Effector CD4-positive, alpha-beta T cell (primary cell): ENCODE results near the gene UBXN11.
"Not testable (repeated sequence)": the region's sequence is repeated elsewhere in the genome, so short reads cannot be mapped to it uniquely, and the experiment has no call there.

Source experiments
- DNase-seq: peaks from one replicate; pipeline ENCODE4 v3.0.0-alpha.2; 2020

Gene UBXN11

DNA sequence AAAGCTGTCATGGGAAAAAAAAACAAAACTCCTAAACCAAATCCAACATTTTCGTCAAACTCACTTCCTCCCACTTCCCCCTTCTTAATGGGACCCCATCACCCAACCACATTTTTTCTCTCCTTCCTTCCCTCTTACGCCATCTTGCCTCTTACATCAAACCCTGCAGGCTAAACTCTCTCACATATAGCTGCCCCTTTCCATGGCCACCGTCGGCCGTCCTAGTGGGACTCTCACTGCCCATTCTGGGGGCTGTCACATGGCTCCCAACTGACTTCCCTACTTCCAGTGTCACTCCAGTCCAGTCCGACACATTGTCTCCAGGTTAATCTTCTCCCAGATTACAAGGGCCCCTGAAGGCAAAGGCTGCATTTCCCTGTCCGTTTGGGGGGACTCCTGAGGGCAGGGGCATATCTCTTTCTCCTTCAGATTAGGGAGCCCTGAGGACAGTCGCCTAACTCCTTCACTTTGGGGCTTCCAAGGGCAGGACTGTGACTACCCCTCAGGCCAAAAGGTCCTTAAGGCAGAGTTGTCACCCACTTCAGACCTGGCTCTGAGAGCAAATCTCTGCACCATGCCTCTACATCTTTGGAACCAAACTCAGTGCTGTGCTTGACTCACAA is 658 bp downstream of the UBXN11 start:
- no peak for DNase-seq

DNA sequence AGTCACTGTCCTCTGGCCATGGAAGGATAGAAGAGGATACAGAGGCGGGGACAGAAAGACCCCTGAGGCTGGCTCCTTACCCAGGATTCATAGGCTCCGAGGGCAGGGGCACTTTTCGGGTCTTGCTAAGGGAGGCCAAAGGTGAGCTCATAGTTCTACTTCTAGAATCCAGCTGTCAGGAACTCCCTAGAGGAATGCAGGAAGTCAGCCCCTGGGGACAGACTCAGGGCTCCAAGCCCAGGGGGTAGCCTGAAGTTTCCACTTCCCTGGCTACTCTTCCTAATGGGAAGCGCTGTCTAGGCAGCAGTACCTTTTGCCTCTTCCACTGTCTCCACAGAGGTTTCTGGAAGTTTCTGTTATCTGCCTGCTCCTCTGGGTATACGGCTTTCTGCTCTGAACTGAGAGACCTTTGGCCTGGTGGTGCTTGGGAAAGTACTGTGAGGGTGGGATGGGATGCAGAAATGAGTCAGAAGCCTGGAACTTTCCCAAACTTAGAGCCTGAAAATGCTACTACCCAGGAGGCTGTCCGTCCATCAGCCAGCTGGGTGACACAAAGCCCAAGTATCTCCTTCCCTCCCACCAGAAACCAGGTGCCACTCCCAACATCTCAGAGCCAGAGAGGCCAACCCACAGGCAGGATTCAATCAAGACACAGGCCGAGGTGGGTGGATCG is 3.6 kb downstream of the UBXN11 start:
- DNase-seq, result no peak

DNA sequence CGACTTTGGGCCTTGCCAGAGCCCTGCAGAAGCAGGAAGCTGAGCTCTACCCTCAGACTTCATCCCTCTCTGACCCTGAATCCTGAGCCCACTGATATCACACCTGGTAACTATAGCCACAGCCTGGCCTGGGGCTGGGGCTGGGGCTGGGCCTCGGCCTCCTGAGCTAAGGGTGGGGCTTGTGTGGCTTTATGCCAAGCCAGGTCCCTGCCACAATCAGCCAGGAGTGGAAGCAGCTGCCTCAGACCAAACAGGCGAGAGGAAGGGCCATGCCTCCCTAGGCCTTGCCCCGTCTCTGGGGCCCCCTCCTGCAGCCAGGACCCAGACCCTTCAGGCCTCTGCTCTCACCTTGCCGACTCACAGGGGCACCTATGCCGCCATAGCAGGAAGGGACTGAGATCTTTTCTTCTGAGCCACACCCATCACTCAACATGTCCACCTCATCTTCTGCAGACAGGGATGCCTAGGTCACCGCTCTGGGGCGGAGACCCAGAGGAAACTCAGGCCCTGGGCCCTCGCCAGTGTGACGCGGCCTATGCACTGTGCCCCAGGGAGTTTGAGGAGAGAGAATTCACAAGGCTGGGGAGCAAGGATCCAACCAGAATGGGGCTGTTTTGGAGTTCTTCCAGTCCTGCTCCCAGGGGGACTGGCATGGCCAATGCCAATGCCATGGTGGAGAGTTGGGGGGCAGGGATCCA is 5.7 kb downstream of the UBXN11 start:
- DNase-seq, result no peak

DNA sequence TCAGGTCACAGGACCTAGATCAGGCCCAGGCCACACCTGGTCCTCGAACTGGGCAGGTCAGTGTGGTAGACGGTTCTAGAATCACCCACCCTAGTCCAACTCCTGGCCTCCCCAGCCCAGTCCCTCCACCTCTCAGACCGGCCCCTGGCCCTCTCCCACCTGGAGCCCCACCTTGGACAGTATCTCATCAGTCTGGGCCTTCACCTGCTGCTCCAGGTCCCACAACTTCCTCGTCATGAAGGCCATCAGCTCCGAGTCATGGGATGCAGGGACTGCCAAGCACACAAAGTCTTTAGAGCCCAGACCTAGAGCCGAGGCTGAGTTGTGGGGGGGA is 8.7 kb downstream of the UBXN11 start:
- DNase-seq, result no peak

DNA sequence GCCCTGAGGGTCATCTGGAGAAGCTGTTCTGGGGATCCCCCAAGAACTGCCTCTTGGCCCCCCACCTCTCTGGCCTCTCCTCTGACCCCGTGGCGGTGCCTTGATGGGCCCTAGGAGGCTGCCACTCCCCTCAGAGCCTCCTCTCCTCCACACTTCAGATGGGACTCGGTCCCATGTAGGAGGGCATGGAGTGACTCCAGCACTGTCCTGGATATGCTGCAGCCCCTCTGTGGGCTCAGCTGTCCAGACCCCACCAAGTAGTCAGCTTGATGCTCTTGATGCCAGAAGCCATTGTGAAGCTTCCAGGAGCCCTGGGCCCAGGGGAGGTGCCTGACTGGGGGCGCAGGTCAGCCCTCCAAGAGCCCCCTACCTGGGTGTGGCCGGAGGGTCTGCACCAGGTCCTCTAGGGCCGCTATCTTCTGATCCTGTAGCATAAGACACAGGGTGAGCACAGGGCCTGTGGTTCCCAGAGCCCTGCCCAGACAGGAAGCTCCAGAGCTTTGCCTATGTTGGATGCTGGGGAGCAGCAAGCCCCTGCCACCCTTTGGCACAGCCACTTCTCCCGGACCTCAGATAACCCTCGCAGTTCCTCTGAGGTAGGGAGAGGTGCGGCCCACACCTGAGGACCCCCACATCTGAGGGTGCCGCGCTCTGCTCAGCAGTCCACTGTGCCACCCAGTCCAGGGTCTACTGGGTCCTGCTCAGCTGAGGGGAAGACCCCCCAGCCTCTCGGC is 9.2 kb downstream of the UBXN11 start:
- DNase-seq, result no peak

DNA sequence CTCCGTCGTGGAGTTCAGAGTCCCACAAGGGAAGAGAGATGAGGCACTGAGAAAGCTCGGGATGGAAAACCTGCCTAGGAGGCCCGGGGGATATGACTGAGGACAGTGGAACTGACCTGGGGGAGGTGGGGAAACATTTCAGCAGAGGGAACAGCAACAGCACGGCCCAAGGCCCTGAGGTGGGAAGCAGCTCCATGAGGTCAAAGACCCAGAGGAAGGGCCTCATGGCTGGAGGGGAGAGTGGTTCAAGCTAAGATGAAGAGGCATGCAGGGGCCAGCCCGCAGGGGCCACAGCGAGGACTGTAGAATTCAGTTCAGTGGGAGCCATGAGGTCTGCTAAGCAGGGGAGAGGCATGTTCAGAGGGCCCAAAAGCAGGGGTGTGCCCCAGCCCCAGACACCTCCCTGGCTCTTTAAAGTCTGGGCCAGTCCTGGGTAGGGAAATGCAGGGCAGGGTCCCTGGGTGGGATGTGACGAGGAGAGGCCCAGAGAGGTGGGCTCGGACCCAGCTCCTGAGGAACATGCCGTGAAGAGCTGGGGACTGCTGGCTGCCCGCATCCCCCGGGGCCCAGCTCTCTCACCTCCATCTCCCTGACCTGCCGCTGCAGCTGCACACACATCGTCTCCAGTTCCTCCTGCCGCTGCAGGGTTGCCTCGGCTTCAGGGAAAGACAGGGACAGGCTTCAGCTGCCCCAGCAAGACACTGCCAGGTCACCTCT is 9.9 kb downstream of the UBXN11 start:
- DNase-seq, result no peak

DNA sequence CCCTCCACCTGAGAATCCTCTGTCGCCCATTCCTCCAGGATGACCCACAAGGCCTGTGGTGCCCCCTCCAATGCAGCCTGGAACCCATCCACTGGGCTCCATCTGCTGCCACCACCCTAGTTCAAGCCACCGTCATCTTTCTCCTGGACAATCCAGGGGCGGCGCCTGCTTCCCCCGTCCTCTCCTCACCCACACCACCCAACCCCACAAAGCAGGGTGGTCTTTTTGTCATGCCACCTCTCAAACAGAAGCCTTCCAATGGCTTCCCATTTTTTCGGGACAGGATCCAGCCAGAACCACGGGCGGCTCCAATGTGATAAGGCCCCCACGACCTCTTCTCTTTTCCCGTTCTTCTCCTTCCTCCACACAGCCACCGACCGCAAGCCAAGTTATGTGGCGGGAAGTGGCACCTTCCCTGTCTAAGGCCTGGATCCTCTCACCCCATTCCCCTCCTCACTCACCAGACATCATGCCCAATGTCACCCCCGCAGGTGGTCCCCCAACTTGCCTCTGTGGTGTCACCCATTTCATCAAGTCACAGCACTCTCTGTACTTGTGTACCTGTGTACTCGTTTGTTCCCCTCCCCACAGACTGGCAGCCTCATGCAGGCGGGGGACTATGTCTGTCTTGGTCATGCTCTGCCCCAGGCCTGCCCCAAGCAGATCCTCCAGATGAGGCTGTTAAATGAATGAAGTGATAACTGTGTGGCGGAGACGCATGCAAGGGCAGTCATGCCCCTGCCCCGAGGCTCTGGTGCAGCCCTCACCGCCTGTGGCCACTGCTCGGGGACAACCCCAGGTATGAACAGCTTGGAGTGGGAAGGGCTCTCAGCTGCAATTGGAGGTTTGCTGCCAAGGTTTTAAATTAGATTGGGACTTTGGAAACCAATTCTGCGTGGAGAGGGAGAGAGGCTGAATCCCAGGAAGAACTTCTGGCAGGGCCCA is 11.0 kb downstream of the UBXN11 start:
- DNase-seq, result no peak

DNA sequence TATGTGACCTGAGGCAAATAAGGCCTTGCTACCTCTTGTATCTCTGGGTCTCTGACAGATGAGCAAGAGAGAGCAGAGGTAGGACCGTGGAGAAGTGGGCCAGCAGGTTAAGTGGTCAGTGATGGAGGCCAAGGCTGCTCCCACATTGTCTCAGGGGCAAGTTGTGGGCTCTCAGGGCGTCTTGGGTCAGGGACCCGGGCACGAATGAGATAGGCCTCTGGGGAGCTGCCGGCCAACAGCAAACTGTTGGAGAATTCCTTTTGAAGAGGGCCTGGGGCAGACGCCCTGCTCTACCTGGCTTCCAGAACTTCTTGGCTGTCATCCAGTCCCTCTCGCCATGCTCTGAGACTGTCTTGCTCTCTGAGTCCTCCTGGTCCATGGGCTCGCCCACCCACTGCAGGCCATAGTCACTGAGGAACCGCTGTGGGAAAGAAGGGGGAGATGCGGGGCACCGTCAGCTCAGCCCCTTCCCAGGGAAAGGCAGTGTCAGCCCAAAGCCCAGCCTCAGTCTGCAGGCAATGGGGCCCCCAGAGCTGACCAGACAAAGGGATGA is 12.4 kb downstream of the UBXN11 start:
- no peak for DNase-seq

DNA sequence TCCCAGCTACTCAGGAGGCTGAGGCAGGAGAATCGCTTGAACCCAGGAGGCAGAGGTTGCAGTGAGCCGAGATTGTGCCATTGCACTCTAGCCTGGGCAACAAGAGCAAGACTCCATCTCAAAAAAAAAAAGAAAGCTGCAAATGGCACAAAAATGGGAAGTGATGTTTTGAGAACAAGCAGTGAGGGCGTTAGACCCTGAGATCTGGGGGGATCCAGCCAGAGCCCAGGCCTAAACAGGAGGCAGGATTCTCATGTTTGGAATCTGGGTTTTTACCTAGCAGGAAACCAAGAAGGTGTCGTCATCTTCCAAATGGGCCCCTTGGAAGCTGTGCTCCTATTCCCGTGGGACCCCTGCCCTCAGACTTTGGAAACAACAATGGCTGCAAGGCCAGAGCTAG is 13.7 kb downstream of the UBXN11 start:
- not testable (repeated sequence) for DNase-seq

DNA sequence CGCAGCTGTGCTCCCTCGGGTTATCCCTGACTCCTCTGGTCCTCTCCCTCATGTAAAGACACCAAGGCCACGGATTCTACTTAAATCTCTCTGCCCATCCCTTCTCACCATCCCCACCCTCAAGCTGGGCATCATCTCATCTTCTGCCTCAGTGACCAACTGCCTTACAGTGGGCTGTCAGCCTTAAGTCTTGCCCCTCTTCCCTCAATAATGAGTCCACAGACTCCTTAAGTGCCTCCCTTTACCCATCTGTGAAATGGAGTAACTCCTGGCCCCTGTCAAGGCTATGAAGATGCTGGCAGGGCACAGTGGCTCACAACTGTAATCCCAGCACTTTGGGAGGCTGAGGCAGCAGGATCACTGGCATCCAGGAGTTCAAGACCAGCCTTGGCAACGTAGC is 14.5 kb downstream of the UBXN11 start:
- no peak for DNase-seq

DNA sequence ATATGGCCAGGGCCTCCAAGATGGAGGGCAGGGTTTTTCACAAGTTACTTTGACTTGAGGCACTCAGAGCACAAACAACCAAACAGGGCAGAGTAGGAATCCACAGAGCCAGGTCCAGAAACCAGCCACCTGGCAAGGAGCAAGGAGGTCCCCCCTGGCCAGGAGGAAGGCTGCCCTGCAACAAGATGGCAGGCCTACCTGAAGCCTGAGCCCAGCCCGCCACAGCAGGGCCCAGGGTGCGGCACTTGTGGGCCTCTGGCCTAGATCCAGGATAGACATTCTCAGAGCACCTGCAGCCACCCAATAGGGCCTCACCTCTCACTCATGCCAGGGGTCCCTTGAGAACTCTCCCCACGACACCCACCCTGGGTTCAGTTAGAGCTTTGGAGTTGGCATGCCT is 15.0 kb downstream of the UBXN11 start:
- no peak for DNase-seq

DNA sequence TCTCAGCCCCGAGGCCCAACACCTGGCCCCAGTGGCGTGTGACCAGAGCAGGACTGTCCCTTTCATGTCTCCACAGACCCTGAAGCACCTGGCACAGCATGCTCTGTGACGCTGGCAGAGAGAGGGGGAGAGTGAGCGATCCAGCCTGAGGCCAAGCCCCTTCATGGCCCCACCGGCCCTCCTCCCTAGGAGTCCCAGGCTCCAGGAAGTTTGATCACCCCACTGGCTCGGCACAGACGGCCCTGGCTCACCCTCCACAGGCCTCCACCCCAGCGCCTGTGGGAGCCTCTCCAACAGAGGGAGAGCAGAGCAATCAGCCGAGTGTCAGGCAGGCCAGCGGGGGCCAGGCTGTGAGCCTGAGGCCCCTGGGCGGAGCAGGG is 15.6 kb downstream of the UBXN11 start:
- DNase-seq, result no peak

DNA sequence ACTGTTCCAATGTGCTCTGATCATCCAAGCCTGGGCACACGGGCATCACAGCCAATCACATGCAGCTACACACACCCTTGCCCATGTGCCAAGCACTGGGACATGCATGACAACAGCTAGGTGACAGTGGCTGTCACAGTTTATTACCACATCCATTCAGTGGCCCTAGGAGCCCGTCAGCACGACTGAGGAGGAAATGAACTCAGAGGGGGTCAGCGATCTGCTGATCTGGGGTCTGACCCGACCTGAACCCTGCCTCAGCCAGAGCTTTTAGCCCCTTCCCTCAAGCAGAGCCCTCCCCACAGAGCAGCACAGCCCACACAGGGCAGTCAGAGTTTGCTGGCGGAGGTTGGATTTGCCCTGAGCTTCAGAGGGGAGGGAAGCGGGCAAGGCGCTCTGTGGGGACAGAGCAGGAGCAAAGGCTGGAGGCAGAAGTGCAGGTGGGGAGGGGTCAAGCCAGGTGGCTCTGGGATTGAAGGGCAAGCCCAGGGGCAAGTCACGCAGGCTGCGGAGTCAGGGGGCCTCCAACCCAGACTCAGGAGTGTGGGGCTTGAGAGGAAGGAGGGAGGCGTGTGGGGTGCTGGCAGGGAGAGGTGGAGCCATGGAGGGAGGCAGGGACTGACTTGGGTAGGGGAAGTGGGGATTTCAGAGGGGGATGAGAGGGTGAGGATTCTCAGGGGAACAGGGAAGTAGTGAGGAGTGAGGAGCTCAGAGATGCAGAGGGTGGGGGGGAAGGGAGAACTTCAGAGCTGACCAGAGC is 16.1 kb downstream of the UBXN11 start:
- no peak for DNase-seq

DNA sequence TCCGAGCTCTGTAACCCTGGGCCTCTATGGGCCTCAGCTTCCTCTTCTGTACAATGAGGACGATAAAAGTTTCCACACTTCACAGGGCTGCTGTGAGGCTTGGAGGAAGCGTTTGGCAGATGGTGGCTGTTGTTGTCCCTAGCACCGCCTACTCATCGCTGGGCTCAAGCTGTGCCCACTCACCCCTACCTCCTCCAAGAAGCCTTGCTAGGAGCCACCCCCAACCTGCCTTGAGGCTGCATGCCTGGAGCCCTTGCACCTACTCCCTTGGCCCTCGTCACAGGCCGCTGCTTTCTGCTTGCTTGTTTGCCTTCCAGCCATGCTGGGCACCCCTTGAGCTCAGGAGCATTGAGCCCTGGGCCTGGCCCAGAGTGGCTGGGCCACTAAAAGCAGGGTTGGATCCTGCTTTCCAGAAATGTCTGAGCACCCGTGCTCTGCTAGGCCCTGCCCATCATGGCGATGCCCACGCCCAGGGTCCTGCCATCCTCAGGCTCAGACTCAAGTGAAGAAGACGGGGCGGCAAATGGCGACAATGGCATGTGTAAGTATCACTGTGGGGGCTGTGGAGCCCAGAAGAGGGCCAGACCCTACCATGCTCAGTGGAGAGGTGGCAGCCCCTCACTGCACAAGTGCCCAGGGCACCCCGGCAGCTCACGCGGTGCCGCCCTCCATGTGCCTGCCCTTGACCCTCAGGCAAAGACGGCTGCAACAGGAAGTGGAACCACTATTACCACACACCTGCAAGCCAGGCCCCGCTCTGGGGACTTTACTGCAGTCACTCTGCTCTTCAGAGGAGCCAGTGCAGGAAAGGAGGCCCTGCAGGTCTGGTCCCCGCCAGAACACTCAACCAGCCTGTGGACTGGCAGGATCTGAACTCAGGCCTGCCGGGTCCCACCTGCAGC is 17.0 kb downstream of the UBXN11 start:
- no peak for DNase-seq

DNA sequence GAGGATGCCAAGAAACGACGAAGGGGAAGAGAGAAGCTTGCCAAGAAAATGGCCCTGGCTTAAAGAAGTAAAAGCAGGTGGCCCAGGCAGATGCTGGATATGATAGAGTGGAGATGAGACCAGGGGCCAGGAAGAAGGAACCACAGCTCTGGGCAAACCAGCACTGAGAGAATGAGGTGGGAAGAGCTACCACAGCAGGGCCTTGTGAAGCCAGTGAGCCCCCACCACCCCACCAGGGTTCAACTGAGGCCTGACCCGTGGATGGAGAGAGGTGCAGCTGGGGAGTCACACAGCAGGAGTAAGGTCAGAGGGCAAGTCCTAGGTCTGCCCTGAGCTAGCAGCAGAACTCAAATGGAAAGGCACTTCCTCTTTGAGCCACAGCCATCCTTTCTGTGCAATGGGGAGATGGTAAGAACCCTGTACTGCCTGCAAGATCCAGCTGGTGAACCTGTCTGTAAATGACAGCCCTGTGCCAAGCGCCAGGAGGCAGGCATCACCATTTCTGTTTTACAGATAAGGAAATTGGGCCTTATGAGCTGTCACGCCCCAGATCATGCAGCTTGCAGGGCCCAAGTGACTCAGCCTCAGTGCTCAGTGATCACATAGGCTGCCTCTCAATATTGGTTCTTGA is 18.0 kb downstream of the UBXN11 start:
- DNase-seq, result peak; percentile 50

DNA sequence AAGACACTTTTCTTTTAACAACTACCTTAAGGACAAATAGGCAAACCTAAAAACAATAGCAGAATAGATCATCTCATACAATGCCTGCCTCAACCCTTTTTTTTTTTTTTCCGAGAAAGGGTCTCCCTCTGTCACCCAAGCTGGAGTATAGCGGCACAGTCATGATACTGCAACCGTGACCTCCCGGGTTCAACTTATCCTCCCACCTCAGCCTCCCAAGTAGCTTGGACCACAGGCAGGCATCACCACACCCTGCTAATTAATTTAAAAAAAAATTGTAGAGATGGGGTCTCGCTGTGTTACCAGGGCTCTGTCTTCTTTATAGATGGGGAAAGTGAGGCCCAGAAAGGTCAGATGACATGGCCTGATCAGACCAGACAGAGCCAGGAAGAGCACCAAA is 18.6 kb downstream of the UBXN11 start:
- no peak for DNase-seq

DNA sequence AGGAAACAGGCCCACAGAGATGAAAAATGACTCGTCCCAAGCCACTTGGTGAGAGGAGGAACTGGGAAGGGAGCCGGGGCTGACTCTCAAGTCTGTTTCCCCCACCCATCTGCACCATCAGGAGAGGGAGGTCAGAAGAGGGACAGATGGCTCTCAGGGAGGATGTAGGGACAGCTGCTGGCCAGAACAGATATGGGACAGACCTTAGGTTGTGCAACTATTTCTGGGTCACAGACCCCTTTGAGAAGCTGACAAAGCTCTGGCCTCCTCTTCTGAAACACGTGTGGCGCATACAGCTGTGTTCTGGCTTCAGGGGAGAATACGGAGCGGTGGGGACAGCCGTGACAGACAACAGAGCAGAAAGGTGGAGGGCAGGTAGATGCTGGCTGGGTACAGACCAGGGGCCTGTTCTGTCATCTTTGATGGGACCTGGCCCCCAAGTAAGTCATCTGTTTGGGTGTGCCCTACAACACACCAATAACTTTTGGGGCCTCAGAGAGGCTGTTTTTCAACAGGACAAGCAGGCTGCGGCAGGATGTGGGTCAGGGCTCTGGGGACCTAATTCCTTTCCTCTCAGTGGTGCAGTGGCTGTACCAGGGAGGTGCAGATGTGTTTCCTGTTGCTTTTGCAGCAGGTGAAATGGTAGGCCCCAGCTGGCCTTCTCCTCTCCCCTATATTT is 19.3 kb downstream of the UBXN11 start:
- DNase-seq, result peak; percentile 64

DNA sequence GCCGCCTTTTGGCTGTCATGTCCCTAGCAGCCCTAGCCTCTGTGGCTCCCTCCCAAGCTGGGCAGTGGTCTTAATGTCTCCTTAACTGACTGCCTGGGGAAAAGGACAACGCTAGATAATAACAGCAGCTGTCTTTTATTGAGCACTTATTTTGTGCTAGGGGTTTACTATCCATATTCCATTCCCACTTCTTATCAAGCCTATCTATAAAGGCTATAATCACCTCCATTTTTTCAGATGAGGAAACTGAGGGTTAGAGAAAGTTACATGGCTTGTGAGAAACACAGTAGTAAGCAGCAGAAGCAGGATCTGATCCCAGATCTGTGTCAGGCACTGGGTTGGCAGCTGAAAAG is 20.4 kb downstream of the UBXN11 start:
- DNase-seq, result no peak
